Hematopoietic multipotent progenitor cell (in vitro differentiated cells): ENCODE results near the gene TMEM214. TPM values are rescaled to one million over a fixed set of nuclear protein-coding genes. Genes with fewer than 3 reads are reported as not detected.
A peak's percentile ranks its signal among the peaks of the same experiment; 100 is the strongest.

Source experiments
- DNase-seq, 3 donors: peaks; one replicate each; pipeline ENCODE4 v3.0.0-alpha.2; 2011 to 2015; ENCODE audit warnings: low read depth in 2 of 3, low spot score in 2 of 3
- total RNA-seq: library from RNA; depleted of rRNA; stranded (reverse); fragments of >200 nt; gene quantifications from one replicate; pipeline ENCODE4 v1.2.3, GENCODE V29; 2012

Gene TMEM214
- total RNA-seq, 1 donor = 44.4 TPM

DNA sequence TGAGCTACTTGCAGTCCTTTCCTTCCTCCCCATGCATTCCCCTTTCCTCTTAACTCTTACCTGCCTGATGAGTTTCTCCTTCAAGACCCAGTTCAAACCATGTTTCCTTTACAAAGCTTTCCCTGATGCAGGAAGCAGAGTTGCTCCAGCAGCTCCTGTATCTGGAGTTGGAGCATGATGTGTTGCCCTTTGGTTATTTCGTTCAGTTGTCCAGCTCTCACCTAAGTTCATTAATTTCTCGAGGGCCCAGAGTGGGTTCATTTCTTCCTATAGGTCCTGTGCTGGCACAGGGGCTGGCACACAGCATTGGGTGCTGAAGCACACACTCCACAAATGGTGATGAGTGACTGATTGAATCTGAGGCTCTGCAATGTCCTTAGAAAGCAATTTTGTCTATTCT is 23.0 kb upstream of the TMEM214 start:
- no peak for DNase-seq

DNA sequence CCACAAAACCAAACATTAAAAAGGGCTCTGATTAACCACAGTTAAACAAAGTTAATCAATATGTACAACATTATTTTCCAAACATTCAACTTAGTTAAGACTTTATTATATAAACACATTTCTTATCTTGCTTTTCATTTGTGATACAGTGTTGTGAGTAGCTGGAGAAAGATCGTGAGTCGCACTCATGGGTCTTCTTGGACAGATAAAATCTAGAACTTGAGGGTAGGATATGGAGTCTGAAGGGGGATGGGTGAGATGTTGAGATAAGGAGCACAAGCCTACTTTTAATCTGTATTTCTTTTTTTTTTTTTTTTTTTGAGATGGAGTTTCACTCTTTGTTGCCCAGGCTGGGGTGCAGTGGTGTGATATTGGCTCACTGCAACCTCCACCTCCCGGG is 22.6 kb upstream of the TMEM214 start:
- DNase-seq = no peak

DNA sequence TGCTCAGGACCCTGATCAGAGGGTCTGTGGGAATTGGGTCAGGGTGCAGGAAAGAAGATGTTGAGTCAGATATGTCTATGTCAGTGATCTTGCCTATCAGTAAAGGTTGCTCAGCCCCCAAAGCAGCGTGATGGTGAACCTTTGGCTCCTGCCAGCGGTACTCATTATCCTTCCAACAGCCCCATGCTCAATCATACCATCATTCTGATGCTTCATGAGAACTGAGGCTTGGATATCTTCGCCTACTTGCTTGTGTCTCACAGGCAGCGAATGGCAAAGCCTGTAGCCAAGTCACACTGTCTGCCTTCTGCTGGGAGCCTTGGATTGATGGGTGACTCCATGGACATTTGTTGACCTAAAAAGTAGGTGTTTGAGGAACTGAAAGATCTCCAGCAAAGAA is 19.0 kb upstream of the TMEM214 start:
- DNase-seq = no peak

DNA sequence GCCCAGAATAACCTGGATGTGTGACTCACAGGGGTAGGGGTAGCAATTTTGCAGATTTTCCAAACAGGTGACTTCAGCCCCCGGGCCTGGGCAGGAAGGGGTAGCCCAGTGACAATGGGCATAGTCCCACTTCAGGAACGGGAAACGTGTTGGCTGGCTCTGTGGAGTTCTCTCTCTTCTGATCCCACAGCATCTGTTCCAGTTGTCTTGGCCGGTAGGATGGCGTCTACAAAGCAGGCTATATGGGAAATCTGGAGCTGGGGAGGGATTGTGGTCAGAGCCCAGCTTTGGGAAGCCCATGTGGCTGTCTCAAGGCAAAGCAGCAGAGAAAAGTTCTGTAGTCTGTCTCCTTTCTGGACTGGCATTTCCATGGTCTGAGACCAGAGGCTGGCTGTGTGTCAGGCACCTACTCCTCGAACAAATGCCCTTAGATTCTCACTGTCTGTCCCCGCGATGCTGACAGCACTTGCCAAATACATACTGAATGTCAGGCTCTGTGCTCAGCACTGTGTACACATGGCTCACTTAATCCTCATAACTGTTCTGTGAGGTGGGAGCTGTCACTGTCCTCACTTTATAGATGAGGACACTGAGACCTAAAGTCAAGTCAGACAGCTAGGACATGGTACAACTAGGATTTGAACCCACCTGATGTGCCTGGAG is 17.9 kb upstream of the TMEM214 start:
- no peak for DNase-seq

DNA sequence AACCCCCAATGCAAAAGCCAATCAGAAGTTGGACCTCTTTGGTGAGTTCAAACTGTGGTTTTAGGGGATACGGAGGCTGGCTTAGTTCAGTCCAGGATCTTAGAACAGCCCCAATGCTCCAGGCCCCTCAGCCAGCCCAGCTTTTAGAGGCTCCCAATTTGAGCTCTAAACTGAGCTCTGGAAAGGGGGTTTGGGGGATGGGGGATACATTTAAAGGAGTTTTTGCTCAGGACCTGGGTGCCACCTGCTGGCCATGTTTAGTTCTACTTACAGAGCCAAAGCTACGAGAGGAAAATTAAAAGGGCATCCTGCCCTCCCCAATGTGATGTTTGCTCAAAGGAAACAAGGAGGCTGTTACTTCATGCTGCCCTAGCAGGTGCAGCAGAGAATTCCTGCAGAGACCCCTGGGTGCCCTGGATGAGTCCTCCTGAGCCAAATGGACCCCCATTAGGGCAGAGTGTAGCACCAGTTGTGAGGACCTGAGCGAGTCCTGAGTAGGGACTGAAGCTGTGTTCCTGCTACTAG is 15.9 kb upstream of the TMEM214 start:
- DNase-seq = peak in 2 of 3 donors; percentile 63 to 82

DNA sequence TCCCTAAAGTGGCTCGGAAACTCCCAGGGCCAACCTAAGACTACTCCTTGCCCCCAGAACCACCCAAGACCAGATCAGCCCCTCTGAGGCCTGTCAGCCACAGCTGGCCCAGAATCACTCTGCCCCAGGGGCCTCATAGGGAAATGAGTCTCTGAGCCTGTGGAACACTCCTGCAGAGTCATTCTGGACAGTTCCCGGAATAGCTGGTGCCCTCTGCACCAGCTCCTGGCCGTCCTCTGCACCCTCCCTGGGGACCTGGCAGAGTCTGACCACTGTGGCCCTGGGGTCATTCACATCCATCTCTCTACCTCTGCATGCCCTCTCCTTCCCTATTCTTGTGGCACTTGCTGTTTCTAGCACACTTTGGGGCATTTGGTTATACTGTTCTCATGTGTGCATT is 14.6 kb upstream of the TMEM214 start:
- DNase-seq = no peak

DNA sequence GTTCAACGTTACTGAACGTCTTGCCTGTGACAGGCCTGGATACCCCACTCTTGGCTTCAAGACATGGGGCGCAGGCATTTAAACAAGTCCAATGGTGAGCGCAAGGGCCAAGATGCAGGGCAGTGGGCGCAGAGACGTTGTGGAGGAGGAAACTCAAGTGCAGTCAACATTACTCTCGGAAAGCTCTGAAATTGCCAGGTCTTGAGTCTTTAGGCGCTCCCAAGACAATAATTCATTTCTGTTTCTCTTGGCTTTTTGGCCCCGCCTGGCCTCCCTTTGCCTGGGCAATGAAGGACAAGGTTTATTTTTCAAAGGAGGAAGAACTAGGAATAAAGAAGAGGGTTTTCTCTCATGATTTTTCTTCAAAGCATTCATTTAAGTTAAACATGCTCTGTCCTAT is 13.3 kb upstream of the TMEM214 start:
- no peak for DNase-seq

DNA sequence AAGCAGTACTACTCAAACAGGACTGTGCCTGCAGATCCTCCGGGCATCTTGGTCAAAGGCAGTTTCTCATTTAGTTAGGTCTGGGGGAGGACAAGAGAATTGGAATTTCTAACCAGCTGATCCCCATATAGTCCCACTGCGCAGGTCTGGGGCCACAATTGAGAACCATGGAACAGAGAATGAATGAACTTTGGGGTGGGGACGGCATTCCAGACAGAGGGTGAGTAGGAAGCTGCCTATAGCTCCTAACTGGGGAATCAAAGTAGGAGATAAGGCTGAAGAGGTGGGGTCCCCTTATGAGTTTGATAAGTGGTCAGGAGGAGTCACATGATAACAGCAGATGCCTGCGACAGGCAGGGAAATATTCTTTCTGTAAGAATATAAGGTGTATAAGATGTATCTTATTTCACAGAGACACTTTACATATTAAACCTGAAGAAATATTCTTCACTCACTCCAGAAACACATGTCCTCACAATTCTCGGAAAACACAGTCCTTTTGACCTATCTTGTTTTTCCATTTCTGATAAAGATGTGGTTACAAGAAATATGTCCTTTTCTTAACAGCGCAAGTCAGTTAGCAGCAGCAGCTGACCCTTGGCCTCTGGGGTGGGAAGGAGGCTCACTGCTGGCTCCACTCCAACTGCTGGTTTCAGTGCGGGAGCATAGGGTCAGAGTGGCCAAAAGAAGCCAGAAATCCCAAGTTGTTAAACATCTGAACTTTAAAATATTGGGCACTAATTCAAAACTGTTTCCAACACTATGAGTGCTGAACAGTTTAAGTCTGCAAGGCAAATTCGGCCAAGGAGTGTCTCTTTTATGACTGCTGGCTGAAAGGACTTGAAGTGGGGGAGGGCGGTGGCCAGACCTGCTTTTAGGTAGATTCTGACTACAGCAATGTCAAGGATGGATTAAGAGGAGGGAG is 12.6 kb upstream of the TMEM214 start:
- DNase-seq = no peak

DNA sequence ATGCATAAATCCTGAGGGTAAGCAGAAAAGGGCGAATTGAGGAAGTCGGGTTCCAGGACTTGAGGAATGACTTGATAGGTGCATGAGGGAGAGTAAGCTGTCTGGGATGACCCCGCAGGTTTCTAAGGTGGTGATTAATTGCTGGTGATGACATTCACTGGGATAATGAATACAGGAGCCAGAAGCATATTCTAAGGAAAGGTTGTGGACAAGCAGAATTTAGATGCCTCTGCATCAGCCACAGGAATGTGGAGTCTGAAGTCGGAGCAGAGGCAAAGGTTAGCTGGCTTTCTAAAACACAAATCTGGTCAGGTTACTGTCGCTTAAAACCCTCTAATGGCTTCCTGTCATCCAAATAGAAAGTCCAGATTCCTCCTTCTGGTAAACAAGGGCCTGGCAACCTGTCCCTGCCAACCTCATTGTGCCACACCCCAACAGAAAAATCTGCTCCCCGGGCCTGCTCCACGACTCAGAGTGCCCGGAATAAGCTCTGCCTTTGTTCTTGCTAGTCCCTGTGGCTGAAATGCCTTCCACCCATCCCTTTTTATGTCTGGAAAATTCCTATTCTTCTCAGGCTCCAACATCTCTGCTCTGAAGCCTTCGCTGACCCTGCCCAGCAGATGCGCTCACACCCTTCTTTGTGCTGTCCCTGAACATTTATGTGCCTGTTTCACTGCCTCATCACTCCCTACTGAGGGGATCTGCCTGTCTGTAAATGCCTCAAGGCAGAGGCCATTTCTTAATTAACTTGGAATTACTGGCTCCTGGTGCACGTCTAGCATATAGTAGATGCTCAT is 11.3 kb upstream of the TMEM214 start:
- no peak for DNase-seq

DNA sequence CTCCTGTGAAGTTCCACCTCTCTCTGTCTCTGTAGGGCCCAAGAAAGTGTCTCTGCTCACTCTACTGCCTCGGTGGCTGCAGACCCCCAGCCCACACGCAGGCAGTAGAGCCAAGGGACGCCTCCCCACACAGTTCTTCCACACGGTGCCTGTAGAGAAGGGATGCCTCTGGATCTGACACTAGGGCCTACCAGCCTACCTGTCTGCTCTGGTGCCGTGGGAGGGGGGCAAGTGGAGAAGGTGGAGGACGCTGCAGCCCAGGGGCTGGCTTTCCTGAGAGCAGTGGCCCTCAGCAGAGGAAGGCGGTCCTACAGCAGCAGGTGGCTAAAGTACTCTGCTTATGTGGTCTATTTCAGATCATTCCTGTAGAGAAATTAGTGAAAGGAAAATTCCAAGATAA is 9.0 kb upstream of the TMEM214 start:
- no peak for DNase-seq

DNA sequence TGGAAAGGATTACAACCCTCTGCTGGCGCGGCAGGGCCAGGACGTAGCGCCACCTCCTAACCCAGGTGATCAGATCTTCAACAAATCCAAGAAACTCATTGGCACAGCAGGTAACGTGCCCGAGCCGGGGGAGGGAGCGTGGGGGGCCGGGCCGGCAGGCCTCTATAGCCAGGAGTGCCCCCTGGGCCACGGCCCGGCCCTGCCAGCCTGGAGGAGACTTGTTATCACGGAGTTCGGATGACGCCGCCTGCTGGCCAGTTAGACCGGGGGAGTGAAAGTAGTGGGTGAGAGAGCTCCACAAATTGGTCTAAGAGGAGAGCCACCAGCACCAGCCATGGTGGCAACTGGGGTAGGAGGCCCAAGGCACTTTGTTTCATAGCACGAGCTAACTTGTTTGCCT is 8.6 kb upstream of the TMEM214 start:
- DNase-seq = no peak

DNA sequence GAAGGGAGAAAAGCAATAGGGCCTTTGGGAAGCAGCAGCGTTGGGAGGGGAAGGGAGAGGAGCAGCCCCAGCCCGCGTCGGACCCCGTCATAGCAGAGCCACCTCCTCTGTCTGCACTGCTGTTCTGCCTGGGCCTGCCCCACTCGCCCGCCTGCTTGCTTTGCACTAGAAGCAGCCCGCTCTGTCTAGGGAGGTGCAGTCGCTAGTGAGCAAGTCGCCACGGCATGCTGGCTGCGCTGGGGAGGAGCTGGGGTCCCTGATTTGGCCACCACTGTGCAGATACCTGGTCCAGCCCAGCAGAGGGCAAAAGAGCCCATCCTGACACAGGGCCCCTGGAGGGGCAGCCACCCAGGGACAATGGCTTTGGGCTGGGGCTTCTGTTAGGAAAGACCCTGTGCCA is 8.0 kb upstream of the TMEM214 start:
- DNase-seq = peak in 1 of 3 donors; percentile 13

DNA sequence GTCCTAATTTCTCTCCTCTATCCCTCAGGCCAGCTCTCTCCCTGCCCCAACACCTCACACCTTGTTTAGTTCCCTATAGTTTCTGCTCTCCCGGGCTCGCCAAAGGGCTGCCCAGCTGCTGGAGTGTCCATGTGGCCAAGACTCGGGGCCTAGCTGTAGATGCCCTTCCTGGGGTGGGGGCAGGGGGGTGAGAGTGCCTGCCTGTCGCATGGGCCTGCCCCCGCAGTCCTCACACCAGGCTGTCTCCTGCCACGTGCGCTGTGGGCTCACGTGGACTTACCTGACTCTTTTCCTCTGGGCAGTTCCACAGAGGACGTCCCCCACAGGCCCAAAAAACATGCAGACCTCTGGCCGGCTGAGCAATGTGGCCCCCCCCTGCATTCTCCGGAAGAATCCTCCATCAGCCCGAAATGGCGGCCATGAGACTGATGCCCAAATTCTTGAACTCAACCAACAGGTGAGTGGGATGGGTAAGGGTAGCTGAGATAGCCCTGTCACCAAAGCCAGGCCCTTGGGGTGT is 7.4 kb upstream of the TMEM214 start:
- no peak for DNase-seq

DNA sequence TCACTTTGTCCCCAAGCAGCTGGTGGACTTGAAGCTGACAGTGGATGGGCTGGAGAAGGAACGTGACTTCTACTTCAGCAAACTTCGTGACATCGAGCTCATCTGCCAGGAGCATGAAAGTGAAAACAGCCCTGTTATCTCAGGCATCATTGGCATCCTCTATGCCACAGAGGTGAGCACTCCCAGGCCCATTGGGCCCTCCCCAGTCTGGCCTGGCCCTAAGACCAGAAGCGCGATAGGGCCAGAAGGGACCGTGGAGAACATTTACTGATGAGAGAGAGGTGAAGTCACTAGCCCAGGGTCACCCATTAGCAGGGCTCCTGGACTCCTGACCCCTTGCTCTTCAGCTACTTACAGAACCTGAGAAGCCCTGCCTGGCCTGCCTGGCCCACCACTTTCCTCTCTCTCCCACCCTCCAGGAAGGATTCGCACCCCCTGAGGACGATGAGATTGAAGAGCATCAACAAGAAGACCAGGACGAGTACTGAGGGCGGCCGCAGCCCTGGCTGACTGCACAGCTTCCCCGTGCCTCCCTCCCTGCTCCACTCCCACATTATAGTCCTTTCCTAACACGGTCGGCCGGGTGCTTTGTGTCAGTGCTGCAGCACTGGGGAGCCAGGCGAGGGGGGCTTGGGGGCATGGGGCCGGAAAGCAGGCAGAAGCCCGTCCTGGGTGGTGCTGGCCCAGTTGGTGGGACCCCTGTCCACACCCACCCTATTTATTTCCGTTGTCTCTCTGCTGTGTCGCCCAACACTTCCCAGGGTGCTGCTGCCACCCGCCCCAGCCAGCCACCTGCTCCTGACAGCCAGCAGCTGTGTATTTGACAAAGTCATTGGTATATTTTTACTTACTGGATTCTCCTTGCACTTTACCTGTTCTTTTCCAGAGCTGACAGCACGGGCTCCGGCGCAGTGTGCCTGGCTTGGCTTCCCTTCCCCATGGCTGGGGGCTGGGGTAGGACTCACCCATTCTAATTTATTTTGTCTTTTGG is 6.6 kb upstream of the TMEM214 start:
- DNase-seq = no peak

DNA sequence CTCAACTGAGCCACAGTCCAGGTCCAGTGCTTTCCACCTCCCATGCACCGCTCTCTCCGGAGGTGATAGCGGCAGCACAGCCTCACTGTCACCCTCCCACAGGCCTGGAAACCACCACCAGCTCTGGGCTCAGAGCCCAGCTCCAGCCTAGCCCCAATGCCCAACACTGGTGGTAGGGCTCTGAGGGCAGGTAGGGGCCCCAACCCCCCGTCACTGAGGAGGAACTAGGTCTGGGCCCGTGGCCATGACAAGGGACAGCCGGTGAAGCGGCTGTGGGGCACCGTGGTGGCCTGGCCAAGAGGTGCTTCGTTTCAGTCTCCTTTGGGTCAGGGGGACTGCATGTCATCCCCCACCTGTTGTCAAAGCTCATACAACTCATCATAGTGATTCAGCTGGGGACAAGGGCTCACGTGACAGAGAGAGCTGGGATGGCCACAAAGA is 5.5 kb upstream of the TMEM214 start:
- no peak for DNase-seq

DNA sequence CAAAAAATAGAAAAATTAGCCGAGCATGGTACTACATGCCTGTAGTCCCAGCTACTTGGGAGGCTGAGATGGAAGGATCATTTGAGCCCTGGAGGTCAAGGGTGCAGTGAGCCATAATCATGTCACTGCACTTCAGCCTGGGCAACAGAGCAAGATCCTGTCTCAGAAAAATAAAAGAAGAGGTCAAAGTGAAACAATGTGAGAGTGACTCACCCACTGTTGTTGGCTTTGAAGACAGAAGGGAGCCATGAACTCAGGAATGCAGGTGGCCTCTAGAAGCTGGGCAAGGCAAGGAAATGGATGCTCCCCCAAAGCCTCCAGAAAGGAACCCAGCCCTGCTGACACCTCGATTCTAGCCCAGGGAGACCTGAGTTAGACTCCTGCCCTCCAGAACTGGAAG is 3.7 kb upstream of the TMEM214 start:
- no peak for DNase-seq

DNA sequence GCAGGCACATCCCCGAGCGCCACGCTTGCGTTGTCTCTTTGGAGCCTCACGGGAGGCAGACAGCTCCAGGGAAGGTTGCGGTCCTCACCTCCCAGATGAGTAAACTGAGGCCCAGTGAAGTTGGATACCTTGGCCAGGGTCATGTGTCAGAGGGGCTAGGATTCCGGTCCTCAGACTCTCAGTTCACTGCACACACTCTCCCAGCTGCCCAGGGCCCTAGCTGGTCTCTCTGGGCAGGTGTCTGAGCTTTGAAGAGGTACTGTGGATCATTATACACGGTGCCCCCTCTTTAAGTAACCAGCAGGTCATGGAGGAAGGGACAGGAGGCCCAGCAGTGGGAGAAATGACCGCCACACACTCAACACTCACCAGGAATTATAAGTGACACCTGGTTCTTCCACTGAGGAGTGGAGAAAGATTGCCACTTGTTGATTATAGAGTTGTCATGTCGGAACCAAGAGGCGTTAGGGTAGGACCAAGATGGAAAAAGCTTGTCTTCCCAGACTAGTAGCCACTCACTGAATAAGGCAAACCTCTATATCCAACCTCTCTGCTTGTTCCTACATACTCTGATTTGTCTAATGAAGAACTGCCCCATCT is 588 bp downstream of the TMEM214 start:
- DNase-seq = no peak

DNA sequence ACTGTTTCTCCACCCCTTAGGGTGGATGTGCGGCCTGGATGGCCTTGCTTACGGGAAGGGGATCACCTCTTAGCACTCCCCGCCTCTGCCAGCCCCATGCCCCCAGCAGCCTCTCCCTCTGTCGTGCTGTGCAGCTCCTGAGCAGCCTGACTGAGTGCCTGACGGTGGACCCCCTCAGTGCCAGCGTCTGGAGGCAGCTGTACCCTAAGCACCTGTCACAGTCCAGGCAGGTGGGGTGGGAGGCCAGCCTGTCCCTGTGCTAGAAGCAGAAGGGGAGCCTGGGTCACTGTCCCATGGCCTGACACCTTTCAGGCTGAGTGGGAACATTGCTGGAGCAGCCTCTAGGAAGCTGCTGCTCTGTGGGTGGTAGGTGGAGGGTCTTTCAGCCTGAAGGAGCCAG is 5.2 kb downstream of the TMEM214 start:
- DNase-seq = no peak

DNA sequence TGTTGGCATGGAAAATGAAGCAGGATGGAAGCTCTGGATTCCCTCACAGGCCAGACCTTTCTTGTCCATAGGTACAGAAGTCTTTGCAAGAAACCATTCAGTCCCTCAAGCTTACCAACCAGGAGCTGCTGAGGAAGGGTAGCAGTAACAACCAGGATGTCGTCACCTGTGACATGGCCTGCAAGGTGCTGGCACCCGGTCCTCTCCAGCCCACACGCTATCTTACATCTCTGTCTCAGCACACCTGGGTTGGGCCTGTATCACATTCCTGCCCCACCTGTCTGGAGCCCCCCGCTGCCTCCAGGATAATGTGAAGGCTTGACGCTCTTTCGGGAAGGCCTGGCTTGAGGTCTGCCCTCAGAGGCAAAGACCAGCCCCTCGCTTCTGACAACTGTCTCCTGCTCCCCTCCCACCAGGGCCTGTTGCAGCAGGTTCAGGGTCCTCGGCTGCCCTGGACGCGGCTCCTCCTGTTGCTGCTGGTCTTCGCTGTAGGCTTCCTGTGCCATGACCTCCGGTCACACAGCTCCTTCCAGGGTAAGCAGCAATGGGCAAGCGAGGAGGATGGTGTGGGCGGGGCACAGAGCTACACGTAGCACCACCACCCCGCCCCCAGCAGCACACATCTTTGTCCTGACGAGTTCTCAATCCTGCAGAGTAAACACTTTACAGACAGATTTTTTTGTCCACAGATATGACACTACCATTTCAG is 6.0 kb downstream of the TMEM214 start:
- no peak for DNase-seq
